ENCODE data around the gene ATP2C2. TPM values are rescaled to one million over a fixed set of nuclear protein-coding genes. Genes with fewer than 3 reads are reported as not detected.

Gene ATP2C2
- total RNA-seq, 1 donor from 2014 or later, result 17.9 TPM

- DNase-seq (ENCODE audit: low read depth), result no peak
- Histone ChIP-seq H3K4me3 (ENCODE audit: low read depth, low read length) (no peak overlapping the region), H3K36me3 (ENCODE audit: control insufficient read depth, insufficient read depth, low read length) (no peaks in the 10 kb centered on the region), H3K27me3 (ENCODE audit: control insufficient read depth, insufficient read depth, low read length) (peaks cover 4% of the 10 kb centered on the region)
- TF ChIP-seq, protein P1, sequence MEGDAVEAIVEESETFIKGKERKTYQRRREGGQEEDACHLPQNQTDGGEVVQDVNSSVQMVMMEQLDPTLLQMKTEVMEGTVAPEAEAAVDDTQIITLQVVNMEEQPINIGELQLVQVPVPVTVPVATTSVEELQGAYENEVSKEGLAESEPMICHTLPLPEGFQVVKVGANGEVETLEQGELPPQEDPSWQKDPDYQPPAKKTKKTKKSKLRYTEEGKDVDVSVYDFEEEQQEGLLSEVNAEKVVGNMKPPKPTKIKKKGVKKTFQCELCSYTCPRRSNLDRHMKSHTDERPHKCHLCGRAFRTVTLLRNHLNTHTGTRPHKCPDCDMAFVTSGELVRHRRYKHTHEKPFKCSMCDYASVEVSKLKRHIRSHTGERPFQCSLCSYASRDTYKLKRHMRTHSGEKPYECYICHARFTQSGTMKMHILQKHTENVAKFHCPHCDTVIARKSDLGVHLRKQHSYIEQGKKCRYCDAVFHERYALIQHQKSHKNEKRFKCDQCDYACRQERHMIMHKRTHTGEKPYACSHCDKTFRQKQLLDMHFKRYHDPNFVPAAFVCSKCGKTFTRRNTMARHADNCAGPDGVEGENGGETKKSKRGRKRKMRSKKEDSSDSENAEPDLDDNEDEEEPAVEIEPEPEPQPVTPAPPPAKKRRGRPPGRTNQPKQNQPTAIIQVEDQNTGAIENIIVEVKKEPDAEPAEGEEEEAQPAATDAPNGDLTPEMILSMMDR (IDR thresholded peaks at IDR 0.05; ENCODE audit: insufficient read depth, low read length, poor library complexity, severe bottlenecking), result no peak
Measured at GRCh38 chr16:84425696-84426095, 57.4 kb downstream of the ATP2C2 start.

GRCh38 chr16:84426804-84427203 is 58.5 kb downstream of the ATP2C2 start:
- TF ChIP-seq, protein P1 (IDR thresholded peaks at IDR 0.05; ENCODE audit: insufficient read depth, low read length, poor library complexity, severe bottlenecking), result no peak
- Histone ChIP-seq H3K27me3 (ENCODE audit: control insufficient read depth, insufficient read depth, low read length) (peaks cover 7% of the 10 kb centered on the region), H3K36me3 (ENCODE audit: control insufficient read depth, insufficient read depth, low read length) (no peaks in the 10 kb centered on the region), H3K4me3 (ENCODE audit: low read depth, low read length) (no peak overlapping the region)
- DNase-seq (ENCODE audit: low read depth), result no peak

GRCh38 chr16:84427553-84427952 is 59.2 kb downstream of the ATP2C2 start:
- DNase-seq (ENCODE audit: low read depth), result no peak
- H3K4me3 ChIP-seq (ENCODE audit: low read depth, low read length), result no peak overlapping the region
- H3K27me3 ChIP-seq (ENCODE audit: control insufficient read depth, insufficient read depth, low read length), result peaks cover 8% of the 10 kb centered on the region
- H3K36me3 ChIP-seq (ENCODE audit: control insufficient read depth, insufficient read depth, low read length), result no peaks in the 10 kb centered on the region
- TF ChIP-seq, protein P1 (IDR thresholded peaks at IDR 0.05; ENCODE audit: insufficient read depth, low read length, poor library complexity, severe bottlenecking), result no peak

DNA sequence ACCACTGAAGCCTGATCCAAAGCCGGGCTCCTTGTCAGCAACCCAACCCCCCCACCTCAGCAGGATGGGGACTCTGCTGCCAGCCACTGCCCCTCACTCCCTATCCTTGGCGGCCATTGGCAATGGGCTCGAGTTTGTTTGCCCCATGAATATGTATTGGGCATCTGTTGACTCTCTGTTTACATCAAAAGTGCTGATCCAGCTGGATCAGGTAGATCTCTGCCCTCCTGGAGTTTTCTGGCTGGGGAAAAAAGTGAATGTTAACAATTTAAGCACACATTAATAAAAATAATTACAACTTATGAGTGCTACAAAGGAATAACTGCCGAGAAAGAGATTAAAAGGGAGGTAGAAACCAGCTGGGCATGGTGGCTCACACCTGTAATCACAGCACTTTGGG is 62.5 kb downstream of the ATP2C2 start:
- peaks cover 10% of the 10 kb centered on the region for H3K27me3 ChIP-seq (ENCODE audit: control insufficient read depth, insufficient read depth, low read length)
- H3K4me3 ChIP-seq (ENCODE audit: low read depth, low read length), result no peak overlapping the region
- TF ChIP-seq, protein P1 (IDR thresholded peaks at IDR 0.05; ENCODE audit: insufficient read depth, low read length, poor library complexity, severe bottlenecking), result no peak
- DNase-seq (ENCODE audit: low read depth), result no peak
- H3K36me3 ChIP-seq (ENCODE audit: control insufficient read depth, insufficient read depth, low read length), result no peaks in the 10 kb centered on the region

DNA sequence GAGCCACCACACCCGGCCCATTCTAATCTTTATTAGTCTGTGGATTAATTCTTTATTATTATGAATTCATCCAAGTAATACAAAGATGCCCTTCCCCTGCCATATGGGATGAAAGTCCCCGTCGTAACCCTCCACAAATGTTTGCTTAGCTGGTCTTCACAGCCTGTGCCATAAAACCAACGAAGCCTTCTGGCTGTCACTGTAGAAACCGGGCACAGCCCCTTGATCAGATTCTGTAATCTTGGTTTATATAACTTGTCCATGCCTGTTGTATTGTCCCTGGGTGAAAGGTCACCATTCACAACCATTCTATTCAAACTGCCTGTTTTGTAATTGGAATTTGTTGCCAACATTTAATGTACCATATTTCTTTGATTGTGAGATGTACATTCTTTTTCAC is 66.5 kb downstream of the ATP2C2 start:
- no peak overlapping the region for H3K4me3 ChIP-seq (ENCODE audit: low read depth, low read length)
- TF ChIP-seq, protein P1 (IDR thresholded peaks at IDR 0.05; ENCODE audit: insufficient read depth, low read length, poor library complexity, severe bottlenecking), result no peak
- no peaks in the 10 kb centered on the region for H3K36me3 ChIP-seq (ENCODE audit: control insufficient read depth, insufficient read depth, low read length)
- peaks cover 11% of the 10 kb centered on the region for H3K27me3 ChIP-seq (ENCODE audit: control insufficient read depth, insufficient read depth, low read length)
- DNase-seq (ENCODE audit: low read depth), result no peak

DNA sequence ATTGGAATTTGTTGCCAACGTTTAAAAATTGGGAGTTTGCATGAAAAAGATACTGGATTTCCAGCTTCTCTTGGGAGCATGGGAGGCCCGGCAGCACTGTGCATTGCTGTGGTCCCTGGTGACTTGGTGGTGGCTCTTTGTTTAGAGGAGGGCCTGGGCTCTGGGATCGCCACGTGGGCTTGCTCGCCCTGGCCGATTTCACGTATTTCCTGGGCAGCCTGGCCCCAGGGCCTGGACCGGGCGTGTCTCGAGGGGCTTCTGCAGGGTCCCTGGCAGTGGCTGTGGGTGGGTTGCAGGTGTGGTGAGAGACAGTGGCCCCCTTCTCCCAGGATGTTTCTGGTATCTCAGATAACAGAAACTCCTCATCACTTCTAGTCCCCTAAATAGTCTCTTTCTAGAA is 67.9 kb downstream of the ATP2C2 start:
- TF ChIP-seq, protein P1 (IDR thresholded peaks at IDR 0.05; ENCODE audit: insufficient read depth, low read length, poor library complexity, severe bottlenecking), result no peak
- Histone ChIP-seq H3K27me3 (ENCODE audit: control insufficient read depth, insufficient read depth, low read length) (peaks cover 11% of the 10 kb centered on the region), H3K4me3 (ENCODE audit: low read depth, low read length) (no peak overlapping the region), H3K36me3 (ENCODE audit: control insufficient read depth, insufficient read depth, low read length) (no peaks in the 10 kb centered on the region)
- DNase-seq (ENCODE audit: low read depth), result no peak

Measured in kidney epithelial cell (primary cell).